Vagina (tissue), 2 donors: Measurements from ENCODE around the gene BPIFB4.

ENCODE experiments used
- CTCF ChIP-seq, 3 experiments: fragments of 450-650 bp in 2 of 3; fragments of 200-600 bp in 1 of 3; sonication (generic) in 1 of 3; IDR thresholded peaks; one replicate each; pipeline ENCODE4 v1.5.1; 2017 to 2019; ENCODE audit warnings: antibody characterized with exemption in 3 of 3, mild to moderate bottlenecking in 2 of 3, moderate library complexity in 2 of 3
- POLR2A ChIP-seq, 2 donors: fragments of 450-650 bp; IDR thresholded peaks; one replicate each; pipeline ENCODE4 v1.6.1; 2017; ENCODE audit warnings: antibody characterized with exemption in 2 of 2, mild to moderate bottlenecking in 2 of 2, moderate library complexity in 2 of 2

- TF ChIP-seq CTCF (IDR thresholded peaks at IDR 0.05) (no peak), POLR2A (IDR thresholded peaks at IDR 0.05) (no peak)
Measured at GRCh38 chr20:33072362-33072761, 7.1 kb upstream of the BPIFB4 start.
